Measurements from ENCODE around the gene IZUMO1R.

DNA sequence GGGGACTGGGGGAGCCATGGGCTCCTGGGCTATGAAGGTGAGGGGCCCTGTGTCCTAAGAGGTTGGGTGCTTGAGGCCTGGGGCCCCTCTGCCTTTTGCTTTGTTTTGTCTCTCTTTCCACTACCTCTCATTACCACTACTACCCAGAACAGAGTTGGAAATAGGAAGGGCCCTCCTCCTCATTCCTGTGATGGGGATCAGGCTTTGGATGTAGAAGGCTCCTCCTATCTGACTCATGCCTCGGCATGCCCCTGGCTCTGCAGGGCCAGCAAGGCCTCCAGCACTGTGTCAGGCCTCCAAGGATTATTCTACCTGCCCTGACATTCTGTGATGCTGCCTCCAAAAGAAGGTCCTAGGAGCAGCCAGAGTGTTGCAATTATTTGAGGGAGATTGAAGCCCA lies 766 bp downstream of the IZUMO1R start:
- TF ChIP-seq EZH2phosphoT487 (IDR thresholded peaks at IDR 0.05) (no peak), CTCF (IDR thresholded peaks at IDR 0.05) (no peak), EZH2 (IDR thresholded peaks at IDR 0.05) (no peak)
